M059J (cell line): ENCODE results near the gene L3MBTL1. TPM values are rescaled to one million over a fixed set of nuclear protein-coding genes. Genes with fewer than 3 reads are reported as not detected.

Experiments
- DNase-seq: peaks from one replicate; pipeline ENCODE4 v3.0.0-alpha.2; 2012; ENCODE audit warnings: low read depth
- total RNA-seq: library from RNA; depleted of rRNA; stranded (reverse); fragments of >200 nt; shearing (Covaris generic); gene quantifications from 2 replicates; pipeline ENCODE4 v1.2.3, GENCODE V29; 2014

L3MBTL1 gene
- total RNA-seq, 1 experiment from 2014 or later: 6.0 TPM

DNA sequence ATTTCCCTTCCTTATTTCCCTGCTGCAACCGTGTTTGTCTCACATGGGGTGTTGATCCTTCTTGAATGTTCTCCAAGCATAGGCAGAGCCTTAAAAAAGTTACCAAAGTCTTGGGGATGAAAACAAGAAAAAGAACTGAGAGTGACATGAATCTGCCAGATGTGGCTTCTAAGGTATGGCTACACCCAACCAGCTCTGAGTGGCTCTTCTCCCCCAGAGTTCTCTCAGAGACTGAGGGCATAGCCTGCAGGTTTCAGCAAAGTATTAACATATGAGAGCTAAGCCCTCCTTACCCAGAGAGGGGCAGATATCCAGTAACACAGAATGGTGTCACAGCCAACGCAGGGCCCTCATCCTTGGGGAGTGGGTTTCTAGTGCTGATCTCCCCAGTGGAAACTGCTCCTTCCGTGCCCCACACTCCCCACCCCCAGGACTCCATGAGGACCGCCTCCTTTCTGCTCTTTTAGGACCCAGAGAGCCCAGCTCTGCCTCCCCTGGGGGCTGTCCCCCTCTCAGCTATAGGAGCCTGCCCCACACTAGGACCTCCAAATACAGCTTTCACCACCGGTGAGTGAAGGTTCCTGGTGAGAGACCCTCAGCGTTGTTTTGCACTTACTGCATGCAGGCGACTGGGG, 28.0 kb downstream of the L3MBTL1 start:
- no peak for DNase-seq

- DNase-seq: no peak
Observed at GRCh38 chr20:43536041-43536816, 28.7 kb downstream of the L3MBTL1 start.

- peak; percentile 61 for DNase-seq
Observed at GRCh38 chr20:43536817-43537440, 29.4 kb downstream of the L3MBTL1 start.

DNA sequence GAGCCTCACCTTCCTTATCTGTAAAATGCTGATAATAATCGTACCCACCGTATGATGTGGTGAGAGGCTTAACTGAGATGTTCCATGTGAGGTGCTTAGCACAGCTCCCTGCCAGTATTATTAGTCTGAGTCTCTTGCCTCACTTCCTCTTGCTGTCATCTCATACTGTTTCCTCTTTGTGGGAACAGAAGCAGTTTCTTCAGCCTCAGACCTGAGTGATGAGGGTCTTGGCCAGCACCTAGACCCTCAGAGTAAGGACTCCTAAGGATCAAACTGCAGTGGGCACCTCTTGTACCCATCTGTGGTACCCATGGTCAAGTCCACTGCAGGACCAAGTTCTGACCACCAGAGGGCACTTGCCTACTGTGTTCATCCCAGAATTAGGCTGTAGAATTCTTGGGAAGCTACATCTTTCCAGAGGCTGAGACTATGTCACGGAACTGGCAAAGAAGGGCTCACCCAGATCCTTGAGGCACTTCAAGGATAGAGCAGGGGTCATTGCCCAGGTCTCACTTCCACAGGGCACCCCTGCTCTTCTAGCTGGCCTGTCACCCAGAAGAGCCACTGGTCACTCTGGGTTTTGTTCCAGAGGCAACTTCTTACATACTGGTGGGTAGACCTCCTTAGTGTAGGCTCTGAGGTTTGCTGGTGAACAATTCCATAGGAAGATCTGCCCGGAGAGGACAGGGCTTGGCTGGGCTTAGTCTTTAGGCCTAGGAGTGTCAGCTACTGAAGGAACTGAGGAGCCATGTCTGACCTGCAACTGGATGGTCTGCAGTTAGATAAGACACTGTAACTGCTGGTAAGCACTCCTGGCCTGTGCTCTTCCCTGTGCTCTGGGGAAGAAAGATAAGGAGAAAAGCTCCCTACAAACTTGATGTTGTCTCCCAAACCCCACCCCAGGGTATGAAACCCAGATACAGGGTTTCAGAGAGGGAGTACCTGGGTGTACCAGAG, 30.7 kb downstream of the L3MBTL1 start:
- DNase-seq: peak; percentile 63

- DNase-seq: no peak
Observed at GRCh38 chr20:43538878-43539700, 31.6 kb downstream of the L3MBTL1 start.

GRCh38 chr20:43539975-43540672, 32.6 kb downstream of the L3MBTL1 start:
- no peak for DNase-seq

DNA sequence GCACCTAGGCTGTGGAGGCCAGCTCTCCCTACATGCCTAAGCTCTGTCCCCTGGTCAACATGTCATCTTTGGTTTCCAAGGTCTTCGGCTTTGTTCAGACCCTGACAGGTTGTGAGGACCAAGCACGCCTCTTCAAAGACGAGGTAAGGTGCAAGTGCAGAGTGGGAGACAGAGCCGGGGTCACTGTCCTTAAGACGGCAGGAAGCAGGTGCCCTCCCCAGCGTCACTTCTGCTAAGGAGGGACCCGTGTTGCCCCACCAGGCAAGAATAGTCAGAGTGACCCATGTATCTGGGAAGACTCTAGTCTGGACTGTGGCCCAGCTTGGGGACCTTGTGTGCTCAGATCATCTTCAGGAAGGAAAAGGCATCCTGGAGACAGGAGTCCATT, 33.2 kb downstream of the L3MBTL1 start:
- no peak for DNase-seq

- DNase-seq: peak; percentile 56
Observed at GRCh38 chr20:43541214-43541613, 33.7 kb downstream of the L3MBTL1 start.

DNA sequence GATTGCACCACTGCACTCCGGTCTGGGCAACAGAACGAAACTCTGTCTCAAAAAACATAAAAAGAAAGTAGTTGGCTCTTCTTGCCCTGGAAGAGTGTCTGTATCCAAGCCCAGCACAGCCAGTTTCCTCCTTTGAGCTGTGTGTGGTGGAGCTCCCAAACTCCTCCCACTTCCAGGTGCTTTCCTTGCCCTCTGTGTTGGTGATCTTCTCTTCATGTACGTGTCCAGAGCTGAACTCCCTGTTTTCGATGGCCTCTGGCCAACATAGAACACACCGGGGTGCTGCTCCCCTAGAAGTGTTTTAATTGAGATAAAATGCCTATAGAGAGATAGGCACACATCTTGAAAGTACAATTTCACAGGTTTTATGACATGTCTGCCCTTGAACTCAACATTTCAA, 34.7 kb downstream of the L3MBTL1 start:
- DNase-seq: no peak

DNA sequence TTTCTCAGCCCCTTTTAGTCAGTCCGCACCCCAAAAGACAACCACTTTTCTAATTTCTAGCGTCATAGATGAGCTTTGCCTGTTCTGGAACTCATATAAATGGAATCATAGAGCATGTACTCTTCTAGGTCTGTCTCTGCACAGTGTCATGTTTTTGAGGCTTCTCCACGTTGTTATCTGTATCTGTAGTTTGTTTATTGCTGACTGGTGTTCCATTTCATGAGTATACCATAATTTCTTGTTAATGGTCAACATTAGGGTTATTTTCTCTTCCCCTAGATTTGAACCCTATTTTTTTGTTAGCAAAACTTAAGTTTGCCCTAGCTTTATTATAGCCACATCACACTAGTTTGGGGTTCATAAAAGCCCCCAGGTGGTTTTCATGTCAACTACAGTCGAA, 35.2 kb downstream of the L3MBTL1 start:
- no peak for DNase-seq

GRCh38 chr20:43543138-43543537, 35.6 kb downstream of the L3MBTL1 start:
- no peak for DNase-seq

DNA sequence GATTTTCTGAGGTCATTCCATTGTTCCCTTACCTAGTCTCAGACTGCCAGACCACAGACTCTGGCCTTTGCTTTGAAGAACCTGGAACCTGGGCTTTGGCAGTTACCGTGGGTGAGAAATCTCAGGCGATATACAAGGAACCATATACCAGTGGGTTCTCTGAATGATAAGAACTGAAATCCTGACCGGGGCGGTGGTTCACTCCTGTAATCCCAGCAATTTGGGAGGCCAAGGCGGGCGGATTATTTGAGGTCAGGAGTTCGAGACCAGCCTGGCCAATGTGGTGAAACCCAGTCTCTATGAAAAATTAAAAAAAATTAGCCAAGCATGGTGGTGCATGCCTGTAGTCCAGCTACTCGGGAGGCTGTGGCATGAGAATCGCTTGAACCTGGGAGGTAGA, 37.0 kb downstream of the L3MBTL1 start:
- DNase-seq: no peak

DNA sequence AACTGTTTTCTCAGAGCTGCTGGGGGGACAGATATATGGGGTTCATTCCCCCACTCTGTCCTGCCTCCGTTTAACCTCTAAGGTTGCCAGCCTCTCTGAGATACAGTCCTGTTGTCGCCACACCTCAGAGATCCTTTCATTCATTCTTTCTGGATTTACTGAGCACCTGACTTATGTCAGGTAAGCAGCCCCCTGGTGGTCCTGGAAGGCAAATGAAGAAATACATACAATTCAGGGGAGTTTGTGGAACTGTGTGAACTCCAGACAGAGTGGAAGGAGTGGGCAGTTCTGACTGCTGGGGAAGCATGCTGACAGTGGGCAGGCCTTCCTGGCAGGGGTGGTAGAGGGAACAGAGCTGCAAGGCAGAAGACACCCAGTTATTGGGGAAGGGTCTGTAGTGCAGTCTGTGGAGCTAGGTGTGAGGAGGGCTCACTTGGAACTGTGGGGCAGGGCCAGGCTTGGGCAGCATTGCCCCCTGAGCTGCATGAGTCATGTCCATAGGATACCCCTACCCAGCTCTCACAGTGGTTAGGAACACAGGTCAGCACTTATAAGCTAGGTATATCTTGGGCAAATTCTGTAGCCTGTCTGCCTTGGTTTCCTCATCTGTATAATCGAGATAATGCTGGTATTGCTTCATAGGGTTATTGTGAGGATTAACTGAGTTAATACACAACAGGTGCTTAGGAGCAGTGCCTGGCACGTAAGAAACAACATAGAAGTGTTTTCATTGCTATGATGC, 38.5 kb downstream of the L3MBTL1 start:
- no peak for DNase-seq

DNA sequence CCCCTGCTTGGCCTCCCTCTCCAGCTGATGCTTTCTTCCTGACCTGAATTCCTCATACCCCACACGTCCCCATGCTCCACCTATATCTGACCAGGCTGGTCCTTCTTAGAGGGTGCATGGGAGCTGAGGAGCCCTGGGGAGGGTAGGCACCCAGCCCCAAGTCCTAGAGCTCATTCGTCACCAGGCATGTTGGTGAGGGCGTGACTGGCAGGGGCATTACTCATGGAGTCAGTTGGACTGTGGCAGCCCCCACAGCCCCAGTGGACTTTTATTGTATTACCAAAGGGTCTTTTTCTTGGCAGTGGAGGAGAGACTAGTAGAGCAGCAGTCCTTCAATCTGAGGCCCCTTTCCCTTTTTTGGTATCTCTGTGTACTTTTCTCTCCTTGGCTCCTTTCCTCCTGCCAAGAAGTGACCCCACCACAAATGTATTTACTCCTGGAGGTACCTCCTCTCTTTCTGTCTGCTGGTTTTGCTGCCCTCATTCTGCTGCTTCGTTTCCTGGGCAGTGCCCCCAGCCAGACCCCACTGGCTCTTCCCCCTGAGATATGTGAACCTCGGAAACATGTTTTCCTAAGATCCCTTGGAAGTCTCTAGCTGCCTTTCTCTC, 40.9 kb downstream of the L3MBTL1 start:
- no peak for DNase-seq

DNA sequence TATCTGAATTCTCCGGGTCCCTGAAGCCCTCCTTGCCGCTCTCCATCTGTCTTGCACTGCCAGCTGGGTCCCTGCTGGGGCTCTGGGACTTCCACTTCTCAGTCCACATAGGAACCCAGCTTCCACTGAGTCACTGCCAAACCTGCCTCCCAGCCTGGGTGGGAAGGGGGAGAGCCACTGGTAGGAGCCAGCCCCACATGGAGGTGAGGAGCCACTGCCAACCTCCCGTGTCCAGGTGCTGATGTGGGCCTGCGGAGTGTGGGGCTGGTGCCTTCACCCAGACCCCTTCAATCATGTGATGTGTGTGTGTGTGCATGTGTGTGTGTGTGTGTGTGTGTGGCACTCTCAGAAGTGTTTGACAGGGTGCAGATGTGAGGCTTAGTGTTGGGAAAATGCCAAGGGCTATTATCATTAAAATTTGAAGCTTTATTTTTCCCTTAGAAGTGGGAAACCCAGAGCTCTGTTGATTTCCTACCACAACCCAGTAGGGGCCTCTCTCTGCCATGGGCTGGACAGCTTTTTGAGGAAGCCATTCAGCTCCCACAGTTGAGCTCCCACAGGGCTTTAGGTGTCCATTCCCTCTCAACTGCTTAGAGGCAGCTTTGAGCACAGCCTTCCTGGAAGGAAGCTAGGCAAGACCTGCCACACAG, 42.0 kb downstream of the L3MBTL1 start:
- DNase-seq: no peak

DNA sequence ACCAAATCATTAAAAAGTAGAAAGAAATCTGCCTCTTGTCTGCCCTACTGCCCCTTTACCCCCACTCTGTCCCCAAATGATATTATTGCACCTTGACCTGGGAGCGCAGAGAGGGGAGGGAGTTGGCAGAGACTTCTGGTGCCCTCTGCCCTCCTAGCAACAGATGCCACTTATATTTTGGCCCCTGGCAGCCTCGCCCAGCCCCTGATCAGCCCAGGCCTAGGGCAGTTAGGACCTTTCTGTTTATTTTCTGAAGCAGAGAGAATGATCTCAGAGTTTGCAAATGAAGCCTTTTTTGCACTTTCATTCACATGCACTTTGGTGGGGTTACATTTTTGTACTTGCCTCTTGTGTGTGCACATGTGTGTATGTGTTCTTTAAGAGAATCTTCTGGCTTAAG, 43.0 kb downstream of the L3MBTL1 start:
- DNase-seq: no peak

GRCh38 chr20:43554369-43554768, 46.9 kb downstream of the L3MBTL1 start:
- DNase-seq: no peak

- peak; percentile 66 for DNase-seq
Observed at GRCh38 chr20:43558412-43559146, 51.1 kb downstream of the L3MBTL1 start, which contains the start of gene SGK2. Gene SGK2 (plus strand): TSS chr20:43559027. CDS start chr20:43566496, 7,469 bp downstream.
